HL-60 (cell line): ENCODE results near the gene FLOT2.
A peak's percentile ranks its signal among the peaks of the same experiment; 100 is the strongest.

ENCODE experiments used
- DNase-seq, 2 experiments: peaks; one replicate each; pipeline ENCODE4 v3.0.0-alpha.2; 2010 to 2020; ENCODE audit warnings: low read depth in 1 of 2, low spot score in 1 of 2
- H3K27ac ChIP-seq: fragments of 250-450 bp; sonication (Bioruptor Pico); replicated peaks from 2 replicates; pipeline ENCODE4 v1.5.1; 2020; ENCODE audit warnings: mild to moderate bottlenecking, moderate library complexity
- H3K27me3 ChIP-seq: fragments of 250-450 bp; sonication (Bioruptor Pico); 2 replicates; pipeline ENCODE4 v1.5.1; 2021; ENCODE audit warnings: mild to moderate bottlenecking, moderate library complexity; ENCODE audit not compliant: insufficient read depth, poor library complexity, severe bottlenecking
- H3K4me3 ChIP-seq: replicated peaks from 2 replicates; pipeline ENCODE4 v1.5.1; 2011; ENCODE audit warnings: mild to moderate bottlenecking, control low read depth, low read length; ENCODE audit not compliant: insufficient read depth
- GABPA ChIP-seq: IDR thresholded peaks from 2 replicates; pipeline ENCODE4 v1.6.1; 2012; ENCODE audit warnings: low read depth
- POLR2AphosphoS5 ChIP-seq: IDR thresholded peaks from 2 replicates; pipeline ENCODE4 v1.6.1; 2012; ENCODE audit warnings: low read depth
- SPI1 ChIP-seq: IDR thresholded peaks from 2 replicates; pipeline ENCODE4 v1.6.1; 2012; ENCODE audit warnings: low read depth, mild to moderate bottlenecking, borderline replicate concordance
- long read RNA-seq: library from polyadenylated mRNA; unstranded; transcript quantifications from one replicate; pipeline ENCODE4 v2.0.0, GENCODE V29; 2020
- TF ChIP-seq, protein P1 (sequence below): IDR thresholded peaks from one replicate; pipeline ENCODE4 v1.5.1; 2011; ENCODE audit warnings: low read length, control low read depth, inconsistent platforms; ENCODE audit not compliant: insufficient read depth
- TF ChIP-seq, protein P2 (sequence below): IDR thresholded peaks from 2 replicates; pipeline ENCODE4 v1.6.1; 2012; ENCODE audit warnings: low read depth; ENCODE audit not compliant: insufficient replicate concordance

The FLOT2 gene, protein sequence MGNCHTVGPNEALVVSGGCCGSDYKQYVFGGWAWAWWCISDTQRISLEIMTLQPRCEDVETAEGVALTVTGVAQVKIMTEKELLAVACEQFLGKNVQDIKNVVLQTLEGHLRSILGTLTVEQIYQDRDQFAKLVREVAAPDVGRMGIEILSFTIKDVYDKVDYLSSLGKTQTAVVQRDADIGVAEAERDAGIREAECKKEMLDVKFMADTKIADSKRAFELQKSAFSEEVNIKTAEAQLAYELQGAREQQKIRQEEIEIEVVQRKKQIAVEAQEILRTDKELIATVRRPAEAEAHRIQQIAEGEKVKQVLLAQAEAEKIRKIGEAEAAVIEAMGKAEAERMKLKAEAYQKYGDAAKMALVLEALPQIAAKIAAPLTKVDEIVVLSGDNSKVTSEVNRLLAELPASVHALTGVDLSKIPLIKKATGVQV
- long read RNA-seq, transcript FLOT2-202 (11 exons, 2,618 nt) = major isoform, 162 of 226 reads
- long read RNA-seq, transcript FLOT2-210 (11 exons, 2,585 nt) = minor isoform, 8 of 226 reads
- long read RNA-seq, partial matches to known transcripts = 8 of 226 reads
- long read RNA-seq, other reads (novel, unspliced or antisense) = 48 of 226 reads

DNA sequence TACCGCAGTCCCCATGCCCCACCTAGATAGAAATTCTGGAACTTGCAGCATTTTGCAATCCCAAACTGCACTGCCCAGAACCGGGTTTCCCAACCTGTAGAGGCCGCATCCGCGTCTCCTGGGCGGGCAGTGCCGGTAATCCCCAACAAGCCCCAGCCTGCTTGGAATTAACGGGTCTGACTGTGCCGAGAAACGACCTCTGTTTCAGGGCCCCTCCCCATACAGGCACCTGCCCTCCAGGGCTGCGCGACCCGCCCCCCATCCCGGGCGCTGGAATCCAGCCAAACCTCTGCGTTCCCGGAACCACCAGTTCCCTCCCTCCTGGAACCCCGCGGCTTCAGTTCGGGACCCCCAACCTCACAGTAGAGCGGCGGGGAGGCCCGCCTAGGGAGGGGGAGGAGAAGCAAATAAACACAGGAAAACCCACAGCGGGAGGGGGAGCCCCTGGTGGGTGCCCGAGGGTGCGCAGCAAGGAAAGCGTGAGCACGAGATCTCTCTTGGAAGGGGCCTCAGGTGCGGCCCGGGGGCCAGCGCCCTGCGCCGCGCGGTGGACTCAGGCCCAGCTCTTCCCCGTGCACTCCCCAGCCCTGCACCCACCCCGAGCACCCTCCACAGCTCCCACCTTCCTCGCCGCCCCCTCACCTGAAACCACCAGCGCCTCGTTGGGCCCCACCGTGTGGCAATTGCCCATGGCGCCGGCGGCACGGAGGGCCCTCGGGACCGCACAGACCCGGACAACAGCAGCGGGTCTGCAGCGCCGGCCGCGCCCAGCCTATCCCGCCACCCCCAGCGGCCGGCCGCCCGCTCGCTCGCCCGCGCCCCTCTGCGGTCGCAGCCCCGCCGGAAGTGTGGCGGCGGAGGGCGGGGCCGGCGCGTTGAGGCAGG is at the start of gene FLOT2:
Gene FLOT2 (minus strand): TSS at position 850 of the 885 bp plus-strand sequence. CDS start 159 bp downstream, at position 691.
- peak; percentile 46; the same call in 1 of the 2 replicates for TF ChIP-seq POLR2AphosphoS5
- TF ChIP-seq, protein P1, sequence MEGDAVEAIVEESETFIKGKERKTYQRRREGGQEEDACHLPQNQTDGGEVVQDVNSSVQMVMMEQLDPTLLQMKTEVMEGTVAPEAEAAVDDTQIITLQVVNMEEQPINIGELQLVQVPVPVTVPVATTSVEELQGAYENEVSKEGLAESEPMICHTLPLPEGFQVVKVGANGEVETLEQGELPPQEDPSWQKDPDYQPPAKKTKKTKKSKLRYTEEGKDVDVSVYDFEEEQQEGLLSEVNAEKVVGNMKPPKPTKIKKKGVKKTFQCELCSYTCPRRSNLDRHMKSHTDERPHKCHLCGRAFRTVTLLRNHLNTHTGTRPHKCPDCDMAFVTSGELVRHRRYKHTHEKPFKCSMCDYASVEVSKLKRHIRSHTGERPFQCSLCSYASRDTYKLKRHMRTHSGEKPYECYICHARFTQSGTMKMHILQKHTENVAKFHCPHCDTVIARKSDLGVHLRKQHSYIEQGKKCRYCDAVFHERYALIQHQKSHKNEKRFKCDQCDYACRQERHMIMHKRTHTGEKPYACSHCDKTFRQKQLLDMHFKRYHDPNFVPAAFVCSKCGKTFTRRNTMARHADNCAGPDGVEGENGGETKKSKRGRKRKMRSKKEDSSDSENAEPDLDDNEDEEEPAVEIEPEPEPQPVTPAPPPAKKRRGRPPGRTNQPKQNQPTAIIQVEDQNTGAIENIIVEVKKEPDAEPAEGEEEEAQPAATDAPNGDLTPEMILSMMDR = no peak
- no peak for TF ChIP-seq SPI1
- TF ChIP-seq GABPA = no peak
- TF ChIP-seq, protein P2, sequence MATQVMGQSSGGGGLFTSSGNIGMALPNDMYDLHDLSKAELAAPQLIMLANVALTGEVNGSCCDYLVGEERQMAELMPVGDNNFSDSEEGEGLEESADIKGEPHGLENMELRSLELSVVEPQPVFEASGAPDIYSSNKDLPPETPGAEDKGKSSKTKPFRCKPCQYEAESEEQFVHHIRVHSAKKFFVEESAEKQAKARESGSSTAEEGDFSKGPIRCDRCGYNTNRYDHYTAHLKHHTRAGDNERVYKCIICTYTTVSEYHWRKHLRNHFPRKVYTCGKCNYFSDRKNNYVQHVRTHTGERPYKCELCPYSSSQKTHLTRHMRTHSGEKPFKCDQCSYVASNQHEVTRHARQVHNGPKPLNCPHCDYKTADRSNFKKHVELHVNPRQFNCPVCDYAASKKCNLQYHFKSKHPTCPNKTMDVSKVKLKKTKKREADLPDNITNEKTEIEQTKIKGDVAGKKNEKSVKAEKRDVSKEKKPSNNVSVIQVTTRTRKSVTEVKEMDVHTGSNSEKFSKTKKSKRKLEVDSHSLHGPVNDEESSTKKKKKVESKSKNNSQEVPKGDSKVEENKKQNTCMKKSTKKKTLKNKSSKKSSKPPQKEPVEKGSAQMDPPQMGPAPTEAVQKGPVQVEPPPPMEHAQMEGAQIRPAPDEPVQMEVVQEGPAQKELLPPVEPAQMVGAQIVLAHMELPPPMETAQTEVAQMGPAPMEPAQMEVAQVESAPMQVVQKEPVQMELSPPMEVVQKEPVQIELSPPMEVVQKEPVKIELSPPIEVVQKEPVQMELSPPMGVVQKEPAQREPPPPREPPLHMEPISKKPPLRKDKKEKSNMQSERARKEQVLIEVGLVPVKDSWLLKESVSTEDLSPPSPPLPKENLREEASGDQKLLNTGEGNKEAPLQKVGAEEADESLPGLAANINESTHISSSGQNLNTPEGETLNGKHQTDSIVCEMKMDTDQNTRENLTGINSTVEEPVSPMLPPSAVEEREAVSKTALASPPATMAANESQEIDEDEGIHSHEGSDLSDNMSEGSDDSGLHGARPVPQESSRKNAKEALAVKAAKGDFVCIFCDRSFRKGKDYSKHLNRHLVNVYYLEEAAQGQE = peak; percentile 14
- DNase-seq = peak; percentile 77 to 86
- Histone ChIP-seq H3K27ac (peak within 1 kb of the TSS; percentile 96), H3K27me3 (no peaks in the 10 kb centered on the region), H3K4me3 (peak within 1 kb of the TSS; percentile 83)

DNA sequence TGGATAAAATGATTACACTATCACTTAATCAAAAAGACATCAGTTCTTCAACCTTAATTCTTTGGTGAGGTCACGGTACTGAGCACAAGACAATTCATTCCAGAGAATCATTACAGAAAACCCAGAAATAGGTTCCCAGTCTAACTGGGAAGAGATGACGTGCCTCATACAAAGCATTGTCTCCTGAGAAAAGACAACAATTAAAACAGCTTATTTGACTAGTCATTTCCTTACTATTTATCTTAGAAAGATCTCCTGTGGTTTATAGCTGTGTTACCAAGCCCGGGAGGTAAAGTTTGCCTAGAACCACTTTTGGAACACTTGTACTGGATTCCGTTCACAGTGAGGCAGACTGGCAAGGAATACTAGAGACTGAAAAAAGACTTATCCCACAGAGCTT is 48.7 kb upstream of the FLOT2 start:
- DNase-seq = no peak
- Histone ChIP-seq H3K27ac (no peak overlapping the region), H3K4me3 (no peak overlapping the region), H3K27me3 (no peaks in the 10 kb centered on the region)
- TF ChIP-seq, protein P2 = no peak
- TF ChIP-seq, protein P1 = no peak
- no peak for TF ChIP-seq POLR2AphosphoS5
- TF ChIP-seq SPI1 = no peak
- no peak for TF ChIP-seq GABPA

DNA sequence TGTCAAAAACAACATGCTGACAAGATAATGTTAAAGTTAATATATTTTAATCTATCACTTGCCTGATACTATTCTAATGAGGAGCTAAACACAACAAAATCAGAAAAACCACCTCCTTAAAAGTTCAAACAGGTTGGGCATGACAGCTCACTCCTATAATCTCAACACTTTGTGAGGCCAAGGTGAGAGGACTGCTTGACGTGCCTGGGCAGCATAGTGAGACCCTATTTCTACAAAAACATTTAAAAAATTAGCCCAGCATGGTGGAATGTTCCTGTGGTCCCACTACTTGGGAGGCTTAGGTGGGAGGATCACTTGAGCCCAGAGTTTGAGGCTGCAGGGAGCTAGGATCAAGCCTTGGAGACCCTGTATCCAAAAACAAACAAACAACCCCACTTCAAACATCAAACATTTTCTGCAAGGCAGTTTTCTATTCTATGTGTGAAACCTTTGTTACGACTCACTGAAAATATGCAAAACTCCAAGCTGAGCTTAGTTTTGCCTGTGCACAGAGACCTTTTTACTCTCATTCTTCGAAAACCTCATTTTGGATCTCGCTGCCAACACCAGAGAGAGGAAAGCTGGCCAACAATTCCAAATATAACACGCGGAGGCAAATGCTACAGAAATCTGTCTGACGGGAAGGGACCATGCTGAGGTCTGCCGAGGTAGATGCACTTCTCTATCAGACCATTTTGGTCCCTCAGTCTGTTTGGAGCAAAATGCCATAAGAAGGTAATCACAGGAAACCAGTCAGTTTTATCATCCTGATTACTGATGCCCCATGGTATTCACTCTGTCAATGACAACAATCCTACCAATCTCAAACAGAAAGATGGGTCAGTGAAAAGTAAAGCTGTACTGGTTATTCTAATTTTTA is 47.6 kb upstream of the FLOT2 start:
- no peak for DNase-seq
- Histone ChIP-seq H3K27me3 (no peaks in the 10 kb centered on the region), H3K4me3 (no peak overlapping the region), H3K27ac (no peak overlapping the region)
- TF ChIP-seq, protein P1 = no peak
- no peak for TF ChIP-seq POLR2AphosphoS5
- TF ChIP-seq, protein P2 = no peak
- no peak for TF ChIP-seq GABPA
- TF ChIP-seq SPI1 = no peak
